PC-9 (cell line): ENCODE data around the gene HDGFL2.

Experiments used
- EZH2 ChIP-seq: fragments of 200-600 bp; sonication (generic); IDR thresholded peaks from 2 replicates; pipeline ENCODE4 v1.8.0; 2017; ENCODE audit warnings: antibody characterized with exemption, low read depth
- TF ChIP-seq, protein P1 (sequence below): fragments of 200-600 bp; sonication (generic); conservative IDR thresholded peaks from 2 replicates; pipeline ENCODE4 v1.6.1; 2017; ENCODE audit warnings: mixed run types, antibody characterized with exemption, mild to moderate bottlenecking, moderate library complexity

DNA sequence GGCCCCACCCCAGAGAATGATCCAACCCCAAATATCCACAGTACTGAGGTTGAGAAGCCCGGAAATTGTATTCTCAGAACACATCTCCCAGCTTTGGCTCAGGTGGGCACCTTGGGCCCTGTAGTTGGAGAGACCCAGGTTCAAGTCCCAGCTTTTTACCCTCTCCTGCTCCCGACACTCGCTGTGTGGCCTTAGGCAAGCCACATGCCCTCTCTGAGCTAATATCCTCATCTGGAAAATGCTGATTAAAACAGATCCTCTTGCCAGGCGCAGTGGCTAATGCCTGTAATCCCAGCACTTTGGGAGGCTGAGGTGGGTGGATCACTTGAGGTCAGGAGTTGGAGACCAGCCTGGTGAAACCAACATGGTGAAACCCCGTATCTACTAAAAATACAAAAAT lies 43.6 kb downstream of the HDGFL2 start:
- TF ChIP-seq, protein P1, sequence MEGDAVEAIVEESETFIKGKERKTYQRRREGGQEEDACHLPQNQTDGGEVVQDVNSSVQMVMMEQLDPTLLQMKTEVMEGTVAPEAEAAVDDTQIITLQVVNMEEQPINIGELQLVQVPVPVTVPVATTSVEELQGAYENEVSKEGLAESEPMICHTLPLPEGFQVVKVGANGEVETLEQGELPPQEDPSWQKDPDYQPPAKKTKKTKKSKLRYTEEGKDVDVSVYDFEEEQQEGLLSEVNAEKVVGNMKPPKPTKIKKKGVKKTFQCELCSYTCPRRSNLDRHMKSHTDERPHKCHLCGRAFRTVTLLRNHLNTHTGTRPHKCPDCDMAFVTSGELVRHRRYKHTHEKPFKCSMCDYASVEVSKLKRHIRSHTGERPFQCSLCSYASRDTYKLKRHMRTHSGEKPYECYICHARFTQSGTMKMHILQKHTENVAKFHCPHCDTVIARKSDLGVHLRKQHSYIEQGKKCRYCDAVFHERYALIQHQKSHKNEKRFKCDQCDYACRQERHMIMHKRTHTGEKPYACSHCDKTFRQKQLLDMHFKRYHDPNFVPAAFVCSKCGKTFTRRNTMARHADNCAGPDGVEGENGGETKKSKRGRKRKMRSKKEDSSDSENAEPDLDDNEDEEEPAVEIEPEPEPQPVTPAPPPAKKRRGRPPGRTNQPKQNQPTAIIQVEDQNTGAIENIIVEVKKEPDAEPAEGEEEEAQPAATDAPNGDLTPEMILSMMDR = no peak
- TF ChIP-seq EZH2 = no peak
